Ishikawa (cell line): Measurements from ENCODE around the gene APOB.

ENCODE experiments used
- CEBPB ChIP-seq: IDR thresholded peaks from 2 replicates; pipeline ENCODE4 v1.6.1; 2012
- CREB1 ChIP-seq: IDR thresholded peaks from 2 replicates; pipeline ENCODE4 v1.6.1; 2012; ENCODE audit warnings: low read depth
- EGR1 ChIP-seq: IDR thresholded peaks from 2 replicates; pipeline ENCODE4 v1.6.1; 2012
- EP300 ChIP-seq: IDR thresholded peaks from 2 replicates; pipeline ENCODE4 v1.6.1; 2012; ENCODE audit warnings: borderline replicate concordance
- FOXM1 ChIP-seq: IDR thresholded peaks from 2 replicates; pipeline ENCODE4 v1.6.1; 2012; ENCODE audit warnings: low read depth, borderline replicate concordance
- NFIC ChIP-seq: IDR thresholded peaks from 2 replicates; pipeline ENCODE4 v1.6.1; 2012
- RAD21 ChIP-seq: IDR thresholded peaks from 2 replicates; pipeline ENCODE4 v1.6.1; 2012; ENCODE audit warnings: low read depth
- TAF1 ChIP-seq: IDR thresholded peaks from 2 replicates; pipeline ENCODE4 v1.6.1; 2012; ENCODE audit warnings: low read depth, mild to moderate bottlenecking
- TCF12 ChIP-seq: IDR thresholded peaks from 2 replicates; pipeline ENCODE4 v1.6.1; 2012; ENCODE audit warnings: low read depth
- TEAD4 ChIP-seq: IDR thresholded peaks from 2 replicates; pipeline ENCODE4 v1.6.1; 2012
- YY1 ChIP-seq: IDR thresholded peaks from 2 replicates; pipeline ENCODE4 v1.6.1; 2012; ENCODE audit warnings: low read depth
- ZBTB7A ChIP-seq: IDR thresholded peaks from 2 replicates; pipeline ENCODE4 v1.6.1; 2012; ENCODE audit warnings: low read depth
- TF ChIP-seq, protein P1 (sequence below): IDR thresholded peaks from 2 replicates; pipeline ENCODE4 v1.6.1; 2012
- TF ChIP-seq, protein P2 (sequence below): IDR thresholded peaks from 2 replicates; pipeline ENCODE4 v1.6.1; 2012; ENCODE audit warnings: low read depth, mild to moderate bottlenecking
- TF ChIP-seq, protein P3 (sequence below): IDR thresholded peaks from 2 replicates; pipeline ENCODE4 v1.6.1; 2012

APOB gene

DNA sequence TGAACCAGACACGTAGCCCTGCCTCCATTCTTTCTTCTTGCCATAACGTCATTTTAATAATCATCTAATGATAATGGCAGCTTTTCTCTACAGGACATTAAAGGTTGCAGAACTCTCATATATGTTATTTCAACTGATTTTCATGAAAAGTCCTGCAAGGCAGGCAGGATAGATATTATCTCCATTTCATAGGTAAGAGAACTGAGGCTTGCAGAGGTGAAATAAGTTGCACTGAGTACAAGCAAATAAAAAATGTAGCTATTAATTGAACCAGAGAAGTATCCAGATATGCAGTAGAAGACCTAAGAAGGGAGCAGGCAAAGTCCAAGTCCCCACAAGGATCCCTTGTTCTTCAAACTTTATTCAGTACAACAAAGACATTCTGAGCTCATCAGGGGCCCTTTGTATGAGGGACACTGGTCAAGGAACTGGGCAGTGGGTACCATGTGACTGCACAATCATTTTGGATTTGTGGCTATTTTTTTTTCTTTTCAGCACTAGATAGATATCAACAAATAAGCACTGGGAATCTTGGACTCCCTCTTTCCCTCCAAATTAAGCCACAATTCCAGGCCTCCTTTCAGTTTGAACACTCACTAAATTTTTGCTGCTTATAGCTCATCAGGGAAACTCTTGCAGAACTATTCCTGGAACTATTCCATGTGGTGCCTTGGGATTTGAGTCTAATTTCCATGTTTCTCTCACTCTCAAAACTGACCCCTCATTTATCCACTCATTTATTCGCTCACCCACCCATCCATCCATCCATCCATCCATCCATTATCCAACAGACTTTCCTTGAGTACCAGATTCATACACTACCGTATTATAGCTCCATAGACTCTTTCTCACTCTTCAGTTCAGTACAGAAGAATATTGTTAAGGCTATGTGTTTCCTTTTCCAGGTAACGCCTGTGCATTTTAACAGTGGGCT, 44.6 kb downstream of the APOB start:
- TF ChIP-seq, protein P1, sequence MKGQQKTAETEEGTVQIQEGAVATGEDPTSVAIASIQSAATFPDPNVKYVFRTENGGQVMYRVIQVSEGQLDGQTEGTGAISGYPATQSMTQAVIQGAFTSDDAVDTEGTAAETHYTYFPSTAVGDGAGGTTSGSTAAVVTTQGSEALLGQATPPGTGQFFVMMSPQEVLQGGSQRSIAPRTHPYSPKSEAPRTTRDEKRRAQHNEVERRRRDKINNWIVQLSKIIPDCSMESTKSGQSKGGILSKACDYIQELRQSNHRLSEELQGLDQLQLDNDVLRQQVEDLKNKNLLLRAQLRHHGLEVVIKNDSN: no peak
- TF ChIP-seq TCF12 (no peak), FOXM1 (no peak), YY1 (no peak), NFIC (no peak), TEAD4 (no peak), EP300 (no peak), EGR1 (no peak)

DNA sequence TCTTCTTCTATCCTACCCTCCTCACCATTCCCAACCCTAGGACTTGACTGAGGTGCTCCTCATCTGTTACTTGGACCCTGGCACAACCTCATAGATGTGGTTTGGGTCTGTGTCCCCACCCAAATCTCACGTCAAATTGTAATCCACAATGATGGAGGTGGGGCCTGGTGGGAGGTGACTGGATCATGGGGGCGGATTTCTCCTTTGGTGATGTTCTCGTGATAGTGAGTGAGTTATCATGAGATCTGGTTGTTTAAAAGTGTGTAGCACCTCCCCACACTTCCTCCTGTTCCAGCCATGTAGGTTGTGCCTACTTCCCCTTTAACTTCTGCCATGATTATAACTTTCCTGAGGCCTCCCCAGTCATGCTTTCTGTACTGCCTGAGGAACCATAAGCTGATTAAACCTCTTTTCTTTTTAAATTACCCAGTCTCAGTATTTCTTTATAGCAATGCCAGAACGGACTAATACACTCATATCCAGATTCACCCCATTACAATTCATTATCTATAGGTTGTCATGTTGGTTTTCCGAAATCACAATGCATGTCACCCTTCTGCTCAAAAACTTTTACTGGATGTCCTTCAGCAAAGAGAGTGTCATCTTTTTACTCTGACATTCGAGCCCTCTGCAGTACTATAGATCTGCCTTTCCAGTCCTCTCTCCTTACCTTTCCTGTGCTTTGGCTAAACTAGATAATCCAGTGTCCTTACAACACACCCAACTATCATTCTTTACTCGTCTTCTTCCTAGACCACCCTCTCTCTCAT, 45.7 kb downstream of the APOB start:
- TF ChIP-seq TEAD4 (no peak), CEBPB (no peak), YY1 (no peak), EGR1 (no peak)
- TF ChIP-seq, protein P2, sequence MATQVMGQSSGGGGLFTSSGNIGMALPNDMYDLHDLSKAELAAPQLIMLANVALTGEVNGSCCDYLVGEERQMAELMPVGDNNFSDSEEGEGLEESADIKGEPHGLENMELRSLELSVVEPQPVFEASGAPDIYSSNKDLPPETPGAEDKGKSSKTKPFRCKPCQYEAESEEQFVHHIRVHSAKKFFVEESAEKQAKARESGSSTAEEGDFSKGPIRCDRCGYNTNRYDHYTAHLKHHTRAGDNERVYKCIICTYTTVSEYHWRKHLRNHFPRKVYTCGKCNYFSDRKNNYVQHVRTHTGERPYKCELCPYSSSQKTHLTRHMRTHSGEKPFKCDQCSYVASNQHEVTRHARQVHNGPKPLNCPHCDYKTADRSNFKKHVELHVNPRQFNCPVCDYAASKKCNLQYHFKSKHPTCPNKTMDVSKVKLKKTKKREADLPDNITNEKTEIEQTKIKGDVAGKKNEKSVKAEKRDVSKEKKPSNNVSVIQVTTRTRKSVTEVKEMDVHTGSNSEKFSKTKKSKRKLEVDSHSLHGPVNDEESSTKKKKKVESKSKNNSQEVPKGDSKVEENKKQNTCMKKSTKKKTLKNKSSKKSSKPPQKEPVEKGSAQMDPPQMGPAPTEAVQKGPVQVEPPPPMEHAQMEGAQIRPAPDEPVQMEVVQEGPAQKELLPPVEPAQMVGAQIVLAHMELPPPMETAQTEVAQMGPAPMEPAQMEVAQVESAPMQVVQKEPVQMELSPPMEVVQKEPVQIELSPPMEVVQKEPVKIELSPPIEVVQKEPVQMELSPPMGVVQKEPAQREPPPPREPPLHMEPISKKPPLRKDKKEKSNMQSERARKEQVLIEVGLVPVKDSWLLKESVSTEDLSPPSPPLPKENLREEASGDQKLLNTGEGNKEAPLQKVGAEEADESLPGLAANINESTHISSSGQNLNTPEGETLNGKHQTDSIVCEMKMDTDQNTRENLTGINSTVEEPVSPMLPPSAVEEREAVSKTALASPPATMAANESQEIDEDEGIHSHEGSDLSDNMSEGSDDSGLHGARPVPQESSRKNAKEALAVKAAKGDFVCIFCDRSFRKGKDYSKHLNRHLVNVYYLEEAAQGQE: no peak

DNA sequence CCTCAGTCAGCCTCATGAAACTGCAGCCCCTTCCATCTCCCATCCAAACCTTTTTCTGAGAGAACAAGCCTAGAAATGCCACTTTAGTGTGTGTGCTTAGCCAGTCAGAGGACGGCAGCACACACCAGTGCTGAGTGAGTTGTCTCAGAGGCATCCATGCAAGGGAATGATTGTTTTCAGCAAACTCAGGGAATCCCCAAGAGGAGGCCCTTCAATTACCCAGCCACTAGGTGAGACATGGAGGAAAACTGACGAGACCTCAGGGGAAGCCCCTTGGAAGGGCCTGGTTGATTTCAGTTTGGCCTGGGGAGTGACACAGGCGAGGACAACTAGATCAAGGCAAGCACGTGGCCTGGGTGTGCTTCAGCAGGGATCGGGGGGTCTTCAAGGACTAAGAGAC, 49.7 kb downstream of the APOB start:
- no peak for TF ChIP-seq FOXM1
- no peak for TF ChIP-seq TEAD4
- TF ChIP-seq, protein P2: no peak
- TF ChIP-seq EP300: no peak
- TF ChIP-seq RAD21: no peak
- no peak for TF ChIP-seq TAF1
- TF ChIP-seq, protein P3, sequence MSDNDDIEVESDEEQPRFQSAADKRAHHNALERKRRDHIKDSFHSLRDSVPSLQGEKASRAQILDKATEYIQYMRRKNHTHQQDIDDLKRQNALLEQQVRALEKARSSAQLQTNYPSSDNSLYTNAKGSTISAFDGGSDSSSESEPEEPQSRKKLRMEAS: no peak
- TF ChIP-seq EGR1: no peak
- TF ChIP-seq, protein P1: no peak

DNA sequence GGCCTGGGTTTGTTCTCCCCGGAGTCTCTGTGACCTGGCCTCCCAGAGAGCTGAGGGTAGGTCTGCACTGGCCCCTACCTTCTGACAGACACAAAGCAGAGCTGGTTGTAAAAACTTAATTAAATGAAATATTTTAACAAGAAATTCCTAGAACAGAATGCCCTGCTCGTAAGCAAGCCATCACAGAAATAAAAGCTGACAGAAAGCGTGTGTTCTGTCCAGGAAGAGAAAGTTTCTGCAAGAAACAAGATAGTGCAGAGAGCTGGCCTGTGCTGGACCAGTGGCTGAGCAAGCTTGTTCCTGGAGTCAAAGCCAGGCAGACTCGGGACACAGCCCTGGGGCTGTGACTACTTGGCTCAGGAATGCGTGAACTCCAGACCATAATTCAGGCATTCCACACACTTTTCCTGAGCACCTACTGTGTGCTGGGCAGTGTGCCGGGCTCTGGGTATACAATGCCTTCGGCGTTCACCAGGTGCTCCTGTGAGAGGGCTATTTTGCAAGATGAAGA, 51.6 kb downstream of the APOB start:
- TF ChIP-seq, protein P3: no peak
- TF ChIP-seq TEAD4 (0 out of 2 replicates have a peak, but pooled peaks have one; percentile 7), ZBTB7A (no peak)

DNA sequence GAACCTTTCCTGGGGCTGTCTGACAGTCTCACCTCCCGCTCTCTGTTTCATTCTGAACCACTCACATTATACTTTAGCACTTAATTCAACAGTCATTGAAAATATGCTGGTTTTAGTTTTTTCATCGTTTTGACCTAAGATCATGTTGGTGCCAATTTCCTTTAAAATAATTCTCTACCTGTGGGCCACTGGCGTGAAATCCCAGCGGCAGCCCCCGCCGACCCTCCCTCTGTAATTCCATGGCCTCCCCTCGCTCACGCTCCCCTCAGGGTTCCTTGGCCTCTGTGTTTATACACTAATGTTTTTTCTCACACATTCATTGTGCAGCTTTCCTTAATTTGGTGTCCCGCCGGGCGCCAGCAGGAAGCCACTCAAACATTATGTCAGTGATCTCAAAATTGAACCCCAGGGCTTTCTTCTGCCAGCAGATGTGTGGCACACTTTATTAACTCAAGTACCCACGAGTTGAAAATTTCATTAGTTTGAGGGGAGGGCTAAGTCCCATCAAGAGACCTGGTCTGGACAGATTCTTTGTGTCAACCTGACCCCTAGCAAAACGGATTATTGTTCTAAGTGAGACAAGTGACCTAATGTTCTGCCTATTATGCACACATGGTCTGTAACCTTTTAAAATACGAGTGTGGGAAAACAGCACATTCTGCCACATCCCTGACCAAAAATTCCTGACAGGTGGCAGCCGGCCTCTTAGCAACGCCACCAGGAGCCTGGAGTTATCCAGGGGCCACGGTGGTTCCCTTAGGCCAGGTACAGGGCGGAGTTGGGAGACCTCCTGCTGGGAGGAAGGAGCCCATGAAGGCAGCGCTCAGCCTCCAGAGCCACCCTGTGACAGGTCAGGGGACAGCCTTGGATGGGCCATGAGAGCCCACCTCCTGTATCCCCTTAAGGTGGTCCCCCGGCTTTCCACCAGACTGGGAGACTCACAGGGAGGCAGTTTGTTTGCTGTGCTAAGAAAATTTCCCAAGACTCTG, 53.1 kb downstream of the APOB start:
- TF ChIP-seq EP300 (no peak), TCF12 (no peak), CEBPB (no peak), TEAD4 (no peak), TAF1 (no peak), FOXM1 (no peak), CREB1 (no peak), RAD21 (no peak), NFIC (no peak), ZBTB7A (no peak), YY1 (no peak), EGR1 (no peak)
- TF ChIP-seq, protein P3: no peak
- TF ChIP-seq, protein P1: no peak
- TF ChIP-seq, protein P2: no peak
